ENCODE data around the gene TMEM37. TPM values are rescaled to one million over a fixed set of nuclear protein-coding genes. Genes with fewer than 3 reads are reported as not detected.

TMEM37 gene, protein sequence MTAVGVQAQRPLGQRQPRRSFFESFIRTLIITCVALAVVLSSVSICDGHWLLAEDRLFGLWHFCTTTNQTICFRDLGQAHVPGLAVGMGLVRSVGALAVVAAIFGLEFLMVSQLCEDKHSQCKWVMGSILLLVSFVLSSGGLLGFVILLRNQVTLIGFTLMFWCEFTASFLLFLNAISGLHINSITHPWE
- total RNA-seq (2011; cell fraction: chromatin; rRNA removed; ENCODE audit: low replicate concordance): 0.46 TPM in 1 of 2 replicates, not detected in the other
- 0.39 and 0.50 TPM in 2 replicates for total RNA-seq (2011; cell fraction: nucleolus; rRNA removed)
- total RNA-seq (2011; cell fraction: nucleoplasm; rRNA removed): 0.44 and 0.84 TPM in 2 replicates
- total RNA-seq (2014; rRNA removed) (0.14 and 0.16 TPM in 2 replicates), total RNA-seq (2014; rRNA removed; fragmentation: Illumina TruSeq; extraction: Trizol) (0.16 TPM in 1 of 2 replicates, not detected in the other), total RNA-seq (2015; rRNA removed; fragmentation: Illumina TruSeq; extraction: Trizol) (0.25 and 0.41 TPM in 2 replicates), total RNA-seq (2021) (0.44 and 0.49 TPM in 2 replicates), polyA plus RNA-seq (2011; rRNA removed) (0.11 and 0.38 TPM in 2 replicates), polyA plus RNA-seq (2014; fragmentation: Illumina TruSeq; extraction: Trizol) (0.35 and 0.61 TPM in 2 replicates), polyA plus RNA-seq (2014; fragmentation: Nextera tagmentation; extraction: Ambion mirVana) (under 1 TPM; 0.03 to 0.10 TPM), polyA plus RNA-seq (2014; rRNA removed) (0.26 and 0.64 TPM in 2 replicates), polyA minus RNA-seq (2011; rRNA and poly(A)+ RNA removed) (0.18 TPM in 1 of 2 replicates, not detected in the other), Bru-seq, nascent RNA (percentile 46 among the genes with signal in this experiment), BruChase-seq, experiment 1, labeled RNA remaining after a 2-hour chase (percentile 9 among the genes with signal in this experiment), BruChase-seq, experiment 2, labeled RNA remaining after a 6-hour chase (not detected)
- 0.21 and 0.91 TPM in 2 replicates for polyA plus RNA-seq (2011; cell fraction: cytosol; rRNA removed)
- 0.11 and 0.26 TPM in 2 replicates for polyA plus RNA-seq (2011; cell fraction: nucleus; rRNA removed)
- polyA plus RNA-seq (2012): 0.65 and 0.94 TPM in 2 replicates
- polyA minus RNA-seq (2011; cell fraction: cytosol; rRNA and poly(A)+ RNA removed): not detected in 2 replicates
- 0.54 TPM in 1 of 2 replicates, not detected in the other for polyA minus RNA-seq (2011; cell fraction: nucleus; rRNA and poly(A)+ RNA removed)
- long read RNA-seq, experiment 1, partial matches to known transcripts: 0 of 2 reads
- long read RNA-seq, experiment 1, other reads (novel, unspliced or antisense): 2 of 2 reads
- long read RNA-seq, experiment 2, partial matches to known transcripts: 0 of 1 reads
- long read RNA-seq, experiment 2, other reads (novel, unspliced or antisense): 0 of 1 reads
- long read RNA-seq, experiment 3, partial matches to known transcripts: 0 of 2 reads
- long read RNA-seq, experiment 3, other reads (novel, unspliced or antisense): 0 of 2 reads

DNA sequence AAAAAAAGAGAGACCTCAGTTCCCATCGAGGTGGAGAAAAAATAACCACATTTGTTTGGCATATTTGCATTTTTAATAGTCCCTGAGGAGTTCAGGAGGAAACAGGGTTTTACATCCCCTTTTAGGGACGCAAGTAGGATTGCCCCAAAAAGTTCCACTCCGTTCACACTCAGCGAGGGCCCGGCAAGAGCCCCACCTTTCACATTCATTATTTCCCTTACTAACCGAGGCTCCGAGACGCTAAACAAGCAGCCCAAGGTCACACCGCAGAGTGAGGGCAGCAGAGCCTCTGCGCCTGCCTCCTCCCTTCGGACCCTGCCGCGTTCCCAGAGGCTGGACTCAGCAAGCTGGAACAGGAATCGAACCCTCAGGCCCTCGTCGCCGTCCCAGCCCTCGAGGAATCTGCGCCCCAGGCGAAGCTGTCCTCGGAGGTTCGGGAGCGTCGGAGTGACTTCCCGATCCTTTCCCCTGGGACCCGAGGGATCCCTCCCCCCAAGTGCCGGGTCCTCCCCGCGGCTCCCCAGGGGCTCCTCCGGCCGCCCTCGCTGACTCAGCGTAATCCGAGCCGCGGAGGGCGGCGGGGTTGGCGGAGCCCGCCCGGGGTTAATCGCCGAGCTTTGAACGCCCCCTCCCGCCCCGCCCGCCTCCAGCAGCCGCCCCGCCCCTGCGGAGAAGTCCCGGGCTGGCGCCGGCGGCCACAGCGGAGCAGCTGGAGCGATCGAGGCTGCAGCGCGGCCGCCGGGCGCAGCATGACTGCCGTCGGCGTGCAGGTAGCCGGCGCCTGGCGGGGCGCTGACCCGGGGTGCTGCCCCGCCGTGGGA is at the start of gene TMEM37:
Gene TMEM37 (plus strand): TSS at position 700 of the 821 bp plus-strand sequence. CDS start 50 bp downstream, at position 750.
- Histone ChIP-seq H3K79me2 (ENCODE audit: control insufficient read depth, insufficient read depth, low read length) (no peaks in the 10 kb centered on the region), H3K4me3 (peak within 1 kb of the TSS; percentile 44), H3K9me1 (ENCODE audit: control insufficient read depth, insufficient read depth, low read length) (no peaks in the 10 kb centered on the region), H3K4me2 (ENCODE audit: insufficient read depth, low read length) (peak within 1 kb of the TSS; percentile 84), H3K9ac (ENCODE audit: insufficient read depth in 1 of 2, low read depth in 2 of 2, low read length in 2 of 2) (peak within 1 kb of the TSS; percentile 76 to 90), H3K27me3 (ENCODE audit: control insufficient read depth in 2 of 2, insufficient read depth in 2 of 2, low read length in 2 of 2) (peaks cover 2 to 20% of the 10 kb centered on the region in 2 experiments; a peak in 3 of 5 replicates), H4K20me1 (replicated peaks; ENCODE audit: control insufficient read depth, insufficient read depth, low read length) (0 out of 2 replicates have a peak, but pooled peaks cover 3% of the 10 kb centered on the region), H3K36me3 (ENCODE audit: control insufficient read depth, insufficient read depth, low read length) (no peaks in the 10 kb centered on the region), H3K9me3 (replicated peaks; ENCODE audit: control insufficient read depth, insufficient read depth, low read depth, low read length) (no peaks in the 10 kb centered on the region), H2AFZ (ENCODE audit: low read depth, low read length) (peak within 1 kb of the TSS; percentile 100), H3K27ac (ENCODE audit: extremely low read depth, low read depth, low read length) (peak within 1 kb of the TSS; percentile 78), H3K4me1 (replicated peaks in 1 of 2; ENCODE audit: control insufficient read depth in 2 of 2, insufficient read depth in 2 of 2, low read length in 2 of 2) (peaks cover 9 to 33% of the 10 kb centered on the region in 2 experiments)
- CTCF ChIA-PET (ENCODE audit: low intra/inter-chr PET ratio): no interaction called here
- POLR2A ChIA-PET: interaction anchor here (0.7 to 1.6 kb wide), 4 partner anchors 9 to 68 kb away, joined by 3 to 4 read pairs (median 3); no protein-coding TSS in a partner anchor
- whole genome bisulfite sequencing (ENCODE audit: insufficient coverage, low coverage, missing lambda C conversion rate): under 1% methylated on average over 36 of the region's 72 CpGs
- in situ Hi-C loops (cut with MboI): no loop called here
- intact Hi-C loops (cut with micrococcal nuclease): no loop called here
- ATAC-seq (peak; percentile 95), FAIRE-seq (peak; percentile 70), DNase-seq (ENCODE audit: extremely low read depth in 1 of 4, low spot score in 3 of 4) (peak; percentile 91 to 97 (median 94))
- BruUV-seq (replicated peaks): TSS peak; percentile 97
- no peak for TF ChIP-seq ELF4 (CRISPR knock-in tag; IDR thresholded peaks at IDR 0.05)
- TF ChIP-seq, protein P1, sequence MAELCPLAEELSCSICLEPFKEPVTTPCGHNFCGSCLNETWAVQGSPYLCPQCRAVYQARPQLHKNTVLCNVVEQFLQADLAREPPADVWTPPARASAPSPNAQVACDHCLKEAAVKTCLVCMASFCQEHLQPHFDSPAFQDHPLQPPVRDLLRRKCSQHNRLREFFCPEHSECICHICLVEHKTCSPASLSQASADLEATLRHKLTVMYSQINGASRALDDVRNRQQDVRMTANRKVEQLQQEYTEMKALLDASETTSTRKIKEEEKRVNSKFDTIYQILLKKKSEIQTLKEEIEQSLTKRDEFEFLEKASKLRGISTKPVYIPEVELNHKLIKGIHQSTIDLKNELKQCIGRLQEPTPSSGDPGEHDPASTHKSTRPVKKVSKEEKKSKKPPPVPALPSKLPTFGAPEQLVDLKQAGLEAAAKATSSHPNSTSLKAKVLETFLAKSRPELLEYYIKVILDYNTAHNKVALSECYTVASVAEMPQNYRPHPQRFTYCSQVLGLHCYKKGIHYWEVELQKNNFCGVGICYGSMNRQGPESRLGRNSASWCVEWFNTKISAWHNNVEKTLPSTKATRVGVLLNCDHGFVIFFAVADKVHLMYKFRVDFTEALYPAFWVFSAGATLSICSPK (IDR thresholded peaks at IDR 0.05; ENCODE audit: borderline replicate concordance): 0 out of 2 replicates have a peak, but pooled peaks have one; percentile 39
- TF ChIP-seq SPI1 (IDR thresholded peaks at IDR 0.05; ENCODE audit: borderline replicate concordance, low read depth, low read length): no peak
- TF ChIP-seq KDM1A (IDR thresholded peaks at IDR 0.05): peak; percentile 47 to 83; a peak in 2 of 4 replicates
- TF ChIP-seq RBFOX2 (IDR thresholded peaks at IDR 0.05; ENCODE audit: low read depth, low read length): peak; percentile 77
- TF ChIP-seq, protein P2, sequence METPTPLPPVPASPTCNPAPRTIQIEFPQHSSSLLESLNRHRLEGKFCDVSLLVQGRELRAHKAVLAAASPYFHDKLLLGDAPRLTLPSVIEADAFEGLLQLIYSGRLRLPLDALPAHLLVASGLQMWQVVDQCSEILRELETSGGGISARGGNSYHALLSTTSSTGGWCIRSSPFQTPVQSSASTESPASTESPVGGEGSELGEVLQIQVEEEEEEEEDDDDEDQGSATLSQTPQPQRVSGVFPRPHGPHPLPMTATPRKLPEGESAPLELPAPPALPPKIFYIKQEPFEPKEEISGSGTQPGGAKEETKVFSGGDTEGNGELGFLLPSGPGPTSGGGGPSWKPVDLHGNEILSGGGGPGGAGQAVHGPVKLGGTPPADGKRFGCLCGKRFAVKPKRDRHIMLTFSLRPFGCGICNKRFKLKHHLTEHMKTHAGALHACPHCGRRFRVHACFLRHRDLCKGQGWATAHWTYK (CRISPR knock-in tag; IDR thresholded peaks at IDR 0.05): peak; percentile 58; the same call in 1 of the 2 replicates
- TF ChIP-seq, protein P3, sequence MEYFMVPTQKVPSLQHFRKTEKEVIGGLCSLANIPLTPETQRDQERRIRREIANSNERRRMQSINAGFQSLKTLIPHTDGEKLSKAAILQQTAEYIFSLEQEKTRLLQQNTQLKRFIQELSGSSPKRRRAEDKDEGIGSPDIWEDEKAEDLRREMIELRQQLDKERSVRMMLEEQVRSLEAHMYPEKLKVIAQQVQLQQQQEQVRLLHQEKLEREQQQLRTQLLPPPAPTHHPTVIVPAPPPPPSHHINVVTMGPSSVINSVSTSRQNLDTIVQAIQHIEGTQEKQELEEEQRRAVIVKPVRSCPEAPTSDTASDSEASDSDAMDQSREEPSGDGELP (CRISPR knock-in tag; IDR thresholded peaks at IDR 0.05; ENCODE audit: borderline replicate concordance): peak; percentile 58; the same call in 1 of the 2 replicates
- TF ChIP-seq, protein P4, sequence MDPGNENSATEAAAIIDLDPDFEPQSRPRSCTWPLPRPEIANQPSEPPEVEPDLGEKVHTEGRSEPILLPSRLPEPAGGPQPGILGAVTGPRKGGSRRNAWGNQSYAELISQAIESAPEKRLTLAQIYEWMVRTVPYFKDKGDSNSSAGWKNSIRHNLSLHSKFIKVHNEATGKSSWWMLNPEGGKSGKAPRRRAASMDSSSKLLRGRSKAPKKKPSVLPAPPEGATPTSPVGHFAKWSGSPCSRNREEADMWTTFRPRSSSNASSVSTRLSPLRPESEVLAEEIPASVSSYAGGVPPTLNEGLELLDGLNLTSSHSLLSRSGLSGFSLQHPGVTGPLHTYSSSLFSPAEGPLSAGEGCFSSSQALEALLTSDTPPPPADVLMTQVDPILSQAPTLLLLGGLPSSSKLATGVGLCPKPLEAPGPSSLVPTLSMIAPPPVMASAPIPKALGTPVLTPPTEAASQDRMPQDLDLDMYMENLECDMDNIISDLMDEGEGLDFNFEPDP (CRISPR knock-in tag; IDR thresholded peaks at IDR 0.05): no peak
- peak; percentile 39; the same call in 1 of the 2 replicates for TF ChIP-seq KLF16 (IDR thresholded peaks at IDR 0.05)

Data from K562 (cell line).